Measurements from ENCODE around the gene GPANK1.

GPANK1 gene

DNA sequence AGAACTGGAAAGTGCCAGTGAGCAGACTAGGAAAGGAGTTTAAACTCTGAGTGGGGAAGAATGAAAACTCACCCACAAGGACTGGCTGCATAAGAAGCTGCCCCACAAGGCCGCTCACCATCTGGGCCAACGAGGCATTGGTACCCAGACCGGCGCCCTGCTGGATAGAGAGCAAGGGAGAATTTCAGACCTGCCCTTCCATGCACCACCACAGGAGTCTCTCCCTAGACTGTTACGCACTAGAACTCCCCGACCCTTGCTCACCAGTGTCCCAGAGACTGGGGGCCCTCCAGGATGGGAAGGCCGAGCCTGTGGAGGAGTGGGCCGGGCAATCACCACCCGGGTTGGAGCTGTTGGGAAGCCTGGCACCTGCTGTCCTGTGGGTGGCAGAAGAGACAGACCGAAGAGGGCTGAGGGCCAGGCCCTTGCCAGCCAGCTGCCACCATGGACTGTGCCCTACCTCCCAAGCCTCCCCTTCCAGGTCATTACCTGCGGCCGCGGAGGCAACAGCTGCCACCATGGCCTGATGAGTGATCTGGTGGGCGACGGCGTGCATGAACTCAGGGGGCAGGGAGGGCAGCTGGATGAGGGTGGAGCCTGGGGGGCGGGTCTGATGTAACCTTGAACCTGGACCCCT is 20.9 kb downstream of the GPANK1 start:
- TF ChIP-seq SIN3A (IDR thresholded peaks at IDR 0.05; ENCODE audit: borderline replicate concordance, insufficient read depth, low read length) (no peak), TAF1 (IDR thresholded peaks at IDR 0.05; ENCODE audit: borderline replicate concordance, insufficient read depth, low read length) (no peak), FOXP2 (optimal IDR thresholded peaks at IDR 0.05; ENCODE audit: borderline replicate concordance, extremely low read depth, extremely low read length, insufficient read depth) (no peak), POLR2AphosphoS5 (IDR thresholded peaks at IDR 0.05; ENCODE audit: low read depth, low read length) (no peak)
- TF ChIP-seq, protein P1, sequence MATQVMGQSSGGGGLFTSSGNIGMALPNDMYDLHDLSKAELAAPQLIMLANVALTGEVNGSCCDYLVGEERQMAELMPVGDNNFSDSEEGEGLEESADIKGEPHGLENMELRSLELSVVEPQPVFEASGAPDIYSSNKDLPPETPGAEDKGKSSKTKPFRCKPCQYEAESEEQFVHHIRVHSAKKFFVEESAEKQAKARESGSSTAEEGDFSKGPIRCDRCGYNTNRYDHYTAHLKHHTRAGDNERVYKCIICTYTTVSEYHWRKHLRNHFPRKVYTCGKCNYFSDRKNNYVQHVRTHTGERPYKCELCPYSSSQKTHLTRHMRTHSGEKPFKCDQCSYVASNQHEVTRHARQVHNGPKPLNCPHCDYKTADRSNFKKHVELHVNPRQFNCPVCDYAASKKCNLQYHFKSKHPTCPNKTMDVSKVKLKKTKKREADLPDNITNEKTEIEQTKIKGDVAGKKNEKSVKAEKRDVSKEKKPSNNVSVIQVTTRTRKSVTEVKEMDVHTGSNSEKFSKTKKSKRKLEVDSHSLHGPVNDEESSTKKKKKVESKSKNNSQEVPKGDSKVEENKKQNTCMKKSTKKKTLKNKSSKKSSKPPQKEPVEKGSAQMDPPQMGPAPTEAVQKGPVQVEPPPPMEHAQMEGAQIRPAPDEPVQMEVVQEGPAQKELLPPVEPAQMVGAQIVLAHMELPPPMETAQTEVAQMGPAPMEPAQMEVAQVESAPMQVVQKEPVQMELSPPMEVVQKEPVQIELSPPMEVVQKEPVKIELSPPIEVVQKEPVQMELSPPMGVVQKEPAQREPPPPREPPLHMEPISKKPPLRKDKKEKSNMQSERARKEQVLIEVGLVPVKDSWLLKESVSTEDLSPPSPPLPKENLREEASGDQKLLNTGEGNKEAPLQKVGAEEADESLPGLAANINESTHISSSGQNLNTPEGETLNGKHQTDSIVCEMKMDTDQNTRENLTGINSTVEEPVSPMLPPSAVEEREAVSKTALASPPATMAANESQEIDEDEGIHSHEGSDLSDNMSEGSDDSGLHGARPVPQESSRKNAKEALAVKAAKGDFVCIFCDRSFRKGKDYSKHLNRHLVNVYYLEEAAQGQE (IDR thresholded peaks at IDR 0.05; ENCODE audit: insufficient read depth in 1 of 2, low read depth in 2 of 2, low read length in 2 of 2): no peak

DNA sequence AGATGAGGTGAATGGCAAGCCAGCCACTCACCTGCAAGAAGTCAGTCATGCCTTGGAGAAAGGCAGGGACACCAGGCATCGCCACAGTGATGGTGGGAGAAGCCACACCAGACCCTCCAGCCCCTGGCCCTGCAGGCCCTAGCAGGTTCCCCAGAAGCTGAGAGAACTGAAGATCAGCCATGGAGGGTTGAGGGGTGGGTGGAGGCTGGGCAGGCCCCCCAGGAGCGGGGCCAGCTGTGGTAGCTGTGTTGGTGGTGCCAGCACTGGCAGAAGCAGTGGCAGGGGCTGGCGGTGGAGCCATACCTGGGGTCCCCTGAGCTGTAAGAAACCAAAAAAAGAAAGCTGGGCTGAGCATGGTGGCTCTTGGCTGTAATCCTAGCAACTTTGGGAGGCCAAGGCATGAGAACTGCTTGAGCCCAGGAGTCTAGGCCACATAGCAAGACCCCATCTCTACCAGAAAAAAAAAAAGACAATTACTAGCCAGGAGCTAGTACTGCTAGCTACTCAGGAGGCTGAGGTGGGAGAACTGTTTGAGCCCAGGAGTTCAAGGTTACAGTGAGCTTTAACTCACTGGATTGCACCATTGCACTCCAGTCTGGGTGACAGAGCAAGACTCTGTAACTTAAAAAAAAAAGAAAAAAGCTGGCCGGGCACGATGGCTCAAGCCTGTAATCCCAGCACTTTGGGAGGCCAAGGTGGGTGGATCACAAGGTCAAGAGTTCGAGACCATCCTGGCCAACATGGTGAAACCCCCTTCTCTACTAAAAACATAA is 21.8 kb downstream of the GPANK1 start:
- no peak for TF ChIP-seq SIN3A (IDR thresholded peaks at IDR 0.05; ENCODE audit: borderline replicate concordance, insufficient read depth, low read length)
- TF ChIP-seq FOXP2 (optimal IDR thresholded peaks at IDR 0.05; ENCODE audit: borderline replicate concordance, extremely low read depth, extremely low read length, insufficient read depth): no peak
- TF ChIP-seq, protein P1 (IDR thresholded peaks at IDR 0.05; ENCODE audit: insufficient read depth in 1 of 2, low read depth in 2 of 2, low read length in 2 of 2): no peak
- no peak for TF ChIP-seq POLR2AphosphoS5 (IDR thresholded peaks at IDR 0.05; ENCODE audit: low read depth, low read length)
- no peak for TF ChIP-seq TAF1 (IDR thresholded peaks at IDR 0.05; ENCODE audit: borderline replicate concordance, insufficient read depth, low read length)

DNA sequence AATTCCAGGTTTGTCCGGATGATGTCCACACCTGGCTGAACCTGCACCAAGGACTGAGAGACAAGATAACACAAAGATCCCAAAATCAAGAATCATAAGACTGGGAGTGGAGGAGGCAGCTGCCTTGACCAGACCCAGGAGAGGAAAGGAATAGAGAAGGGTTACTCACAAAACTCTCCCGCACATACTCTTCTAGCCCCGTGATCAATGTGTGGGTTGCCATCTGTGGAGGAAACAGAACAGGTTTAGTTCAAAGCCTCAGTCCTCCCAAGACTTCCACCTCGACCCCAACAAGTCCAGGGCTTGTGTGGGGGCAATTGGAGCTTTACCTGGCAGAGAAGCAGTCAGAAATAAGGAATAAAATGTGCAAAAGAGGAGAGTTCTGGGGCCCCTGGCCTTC is 23.4 kb downstream of the GPANK1 start:
- TF ChIP-seq, protein P1 (IDR thresholded peaks at IDR 0.05; ENCODE audit: insufficient read depth in 1 of 2, low read depth in 2 of 2, low read length in 2 of 2): no peak
- TF ChIP-seq SIN3A (IDR thresholded peaks at IDR 0.05; ENCODE audit: borderline replicate concordance, insufficient read depth, low read length) (no peak), POLR2AphosphoS5 (IDR thresholded peaks at IDR 0.05; ENCODE audit: low read depth, low read length) (no peak), FOXP2 (optimal IDR thresholded peaks at IDR 0.05; ENCODE audit: borderline replicate concordance, extremely low read depth, extremely low read length, insufficient read depth) (no peak), TAF1 (IDR thresholded peaks at IDR 0.05; ENCODE audit: borderline replicate concordance, insufficient read depth, low read length) (no peak)

DNA sequence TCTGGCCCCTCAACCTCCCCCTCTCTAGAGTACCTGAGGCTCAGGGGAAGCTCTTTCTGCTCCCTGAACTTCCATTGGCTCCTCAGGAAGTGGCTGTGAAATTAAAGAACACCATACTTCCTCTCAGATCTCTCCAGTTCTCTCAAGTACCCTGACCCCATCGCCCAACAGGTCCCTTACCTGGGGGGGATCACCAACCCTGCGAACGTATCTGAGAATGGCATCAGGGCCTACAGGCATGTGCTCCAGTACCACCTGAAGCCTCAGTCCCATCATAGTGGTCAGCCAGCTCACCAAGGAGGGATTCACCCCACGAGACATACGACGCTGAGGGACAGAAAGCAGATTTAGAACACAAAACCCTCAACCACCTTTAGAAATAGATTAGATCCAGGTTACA is 24.2 kb downstream of the GPANK1 start:
- no peak for TF ChIP-seq POLR2AphosphoS5 (IDR thresholded peaks at IDR 0.05; ENCODE audit: low read depth, low read length)
- TF ChIP-seq TAF1 (IDR thresholded peaks at IDR 0.05; ENCODE audit: borderline replicate concordance, insufficient read depth, low read length): no peak
- TF ChIP-seq FOXP2 (optimal IDR thresholded peaks at IDR 0.05; ENCODE audit: borderline replicate concordance, extremely low read depth, extremely low read length, insufficient read depth): no peak
- no peak for TF ChIP-seq SIN3A (IDR thresholded peaks at IDR 0.05; ENCODE audit: borderline replicate concordance, insufficient read depth, low read length)
- TF ChIP-seq, protein P1 (IDR thresholded peaks at IDR 0.05; ENCODE audit: insufficient read depth in 1 of 2, low read depth in 2 of 2, low read length in 2 of 2): no peak
